NCI-H1417 (cell line): Measurements from ENCODE around the gene INO80.
"Not testable (repeated sequence)": the region's sequence is repeated elsewhere in the genome, so short reads cannot be mapped to it uniquely, and the experiment has no call there.

Source experiments
- DNase-seq, 3 experiments: peaks; one replicate each; lab custom pipeline; 2025; lab: John Stamatoyannopoulos, UW

INO80 gene, protein sequence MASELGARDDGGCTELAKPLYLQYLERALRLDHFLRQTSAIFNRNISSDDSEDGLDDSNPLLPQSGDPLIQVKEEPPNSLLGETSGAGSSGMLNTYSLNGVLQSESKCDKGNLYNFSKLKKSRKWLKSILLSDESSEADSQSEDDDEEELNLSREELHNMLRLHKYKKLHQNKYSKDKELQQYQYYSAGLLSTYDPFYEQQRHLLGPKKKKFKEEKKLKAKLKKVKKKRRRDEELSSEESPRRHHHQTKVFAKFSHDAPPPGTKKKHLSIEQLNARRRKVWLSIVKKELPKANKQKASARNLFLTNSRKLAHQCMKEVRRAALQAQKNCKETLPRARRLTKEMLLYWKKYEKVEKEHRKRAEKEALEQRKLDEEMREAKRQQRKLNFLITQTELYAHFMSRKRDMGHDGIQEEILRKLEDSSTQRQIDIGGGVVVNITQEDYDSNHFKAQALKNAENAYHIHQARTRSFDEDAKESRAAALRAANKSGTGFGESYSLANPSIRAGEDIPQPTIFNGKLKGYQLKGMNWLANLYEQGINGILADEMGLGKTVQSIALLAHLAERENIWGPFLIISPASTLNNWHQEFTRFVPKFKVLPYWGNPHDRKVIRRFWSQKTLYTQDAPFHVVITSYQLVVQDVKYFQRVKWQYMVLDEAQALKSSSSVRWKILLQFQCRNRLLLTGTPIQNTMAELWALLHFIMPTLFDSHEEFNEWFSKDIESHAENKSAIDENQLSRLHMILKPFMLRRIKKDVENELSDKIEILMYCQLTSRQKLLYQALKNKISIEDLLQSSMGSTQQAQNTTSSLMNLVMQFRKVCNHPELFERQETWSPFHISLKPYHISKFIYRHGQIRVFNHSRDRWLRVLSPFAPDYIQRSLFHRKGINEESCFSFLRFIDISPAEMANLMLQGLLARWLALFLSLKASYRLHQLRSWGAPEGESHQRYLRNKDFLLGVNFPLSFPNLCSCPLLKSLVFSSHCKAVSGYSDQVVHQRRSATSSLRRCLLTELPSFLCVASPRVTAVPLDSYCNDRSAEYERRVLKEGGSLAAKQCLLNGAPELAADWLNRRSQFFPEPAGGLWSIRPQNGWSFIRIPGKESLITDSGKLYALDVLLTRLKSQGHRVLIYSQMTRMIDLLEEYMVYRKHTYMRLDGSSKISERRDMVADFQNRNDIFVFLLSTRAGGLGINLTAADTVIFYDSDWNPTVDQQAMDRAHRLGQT (N-terminal part only)

DNA sequence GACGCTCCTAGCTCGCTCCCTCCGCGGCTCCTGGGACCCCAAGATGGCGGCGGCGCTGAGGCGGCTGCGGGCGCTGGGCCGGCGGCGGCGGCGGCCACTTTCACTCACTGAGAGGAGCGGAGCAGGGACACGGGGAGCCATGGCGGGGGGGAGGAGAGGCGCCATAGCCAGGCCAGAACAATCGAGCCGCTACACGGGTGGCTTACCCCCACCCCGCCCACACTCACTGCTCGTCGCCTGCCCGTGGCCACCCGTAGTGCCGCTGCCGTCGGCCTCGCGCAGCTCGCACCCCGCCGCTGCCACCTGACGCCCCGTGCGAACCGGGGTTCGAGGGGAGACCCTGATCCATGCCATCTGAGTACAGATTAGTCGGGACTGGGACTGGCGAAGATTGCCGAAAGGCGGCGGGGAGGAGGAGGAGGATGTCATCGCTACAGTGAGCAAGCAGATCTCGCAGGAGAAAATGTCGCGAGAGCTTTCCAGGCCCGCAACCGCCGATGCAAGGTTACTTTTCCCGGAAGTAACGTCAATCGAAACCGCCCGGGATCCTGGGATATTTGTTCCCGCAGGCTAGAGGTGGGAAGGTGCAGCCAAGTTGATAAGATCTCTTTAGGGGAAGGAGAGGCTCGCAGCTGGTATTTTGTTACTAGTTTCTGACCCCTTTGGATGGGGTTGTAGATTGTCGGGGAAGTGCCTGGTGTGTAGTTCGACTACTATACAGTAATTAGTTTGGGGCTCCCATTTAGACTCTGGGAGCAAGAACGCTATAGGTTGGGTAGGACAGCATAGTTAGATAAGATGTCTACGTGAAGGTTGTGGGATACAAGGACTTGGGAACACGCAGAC is at the start of gene INO80:
Gene INO80 (minus strand): TSS at position 165 of the 846 bp plus-strand sequence. CDS start 19,970 bp downstream, outside the sequence.
- peak; percentile 93 to 97 (median 95) for DNase-seq

DNA sequence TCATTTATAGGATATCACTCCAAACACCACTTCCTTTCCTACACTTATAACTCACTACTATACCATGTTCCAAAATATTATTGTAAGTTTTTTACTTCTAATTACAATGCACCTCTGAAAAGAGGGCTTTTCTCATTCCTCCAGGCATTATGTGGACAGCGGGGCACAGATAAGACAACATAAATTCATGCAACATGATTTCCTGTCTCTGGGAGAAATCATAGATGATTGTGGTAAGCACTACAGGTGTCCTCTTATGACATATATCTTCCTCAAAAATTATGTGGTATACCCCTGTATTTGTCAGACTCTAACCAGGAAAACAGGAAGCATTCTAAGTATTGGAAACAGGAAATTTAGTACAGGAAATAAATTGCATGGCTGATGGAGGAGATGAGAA is 45.7 kb upstream of the INO80 start:
- DNase-seq: no peak

DNA sequence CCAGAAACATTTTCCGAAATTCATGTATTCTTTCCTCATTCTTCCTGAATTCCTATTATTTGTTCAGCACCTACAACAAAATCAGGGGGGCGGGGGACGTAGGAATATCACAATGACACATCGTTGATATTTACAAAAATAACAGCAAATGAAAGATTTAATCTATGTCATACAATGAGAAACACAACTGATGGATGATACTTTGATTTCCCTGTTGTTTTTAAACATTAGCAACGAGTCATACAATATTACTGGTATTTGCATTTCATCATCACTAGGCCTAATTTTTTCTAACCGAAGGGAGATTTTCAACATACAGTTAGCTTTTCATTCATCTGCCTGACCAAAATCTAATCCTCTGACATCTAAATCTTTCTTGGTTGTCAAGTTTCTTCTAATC is 45.3 kb upstream of the INO80 start:
- no peak for DNase-seq

DNA sequence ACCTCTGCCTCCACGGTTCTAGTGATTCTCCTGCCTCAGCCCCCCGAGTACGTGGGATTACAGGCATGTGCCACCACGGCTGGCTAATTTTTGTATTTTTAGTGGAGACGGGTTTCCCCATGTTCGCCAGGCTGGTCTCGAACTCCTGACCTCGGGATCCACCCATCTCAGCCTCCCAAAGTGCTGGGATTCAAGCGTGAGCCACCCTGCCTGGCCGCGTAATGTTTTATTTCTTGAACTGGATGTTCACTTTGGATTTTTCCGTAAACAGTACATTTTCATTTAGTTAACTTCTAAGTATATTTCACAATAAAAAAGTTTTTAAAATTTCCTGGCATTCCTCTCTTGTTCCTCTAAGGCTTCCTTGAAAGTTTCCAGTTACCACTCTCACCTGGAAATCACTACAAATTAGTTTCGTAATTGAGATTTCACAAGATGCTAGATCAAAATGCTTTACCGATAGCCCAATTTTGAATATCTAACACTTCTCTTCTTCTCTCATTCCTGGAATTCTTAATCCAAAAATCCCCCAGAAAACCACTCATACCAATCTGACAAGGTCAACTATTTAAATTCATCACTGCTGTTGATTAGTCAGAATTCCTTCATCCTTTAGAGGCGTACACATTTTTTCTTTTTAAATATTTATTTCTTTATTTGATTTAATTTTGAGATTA is 44.7 kb upstream of the INO80 start:
- no peak for DNase-seq

DNA sequence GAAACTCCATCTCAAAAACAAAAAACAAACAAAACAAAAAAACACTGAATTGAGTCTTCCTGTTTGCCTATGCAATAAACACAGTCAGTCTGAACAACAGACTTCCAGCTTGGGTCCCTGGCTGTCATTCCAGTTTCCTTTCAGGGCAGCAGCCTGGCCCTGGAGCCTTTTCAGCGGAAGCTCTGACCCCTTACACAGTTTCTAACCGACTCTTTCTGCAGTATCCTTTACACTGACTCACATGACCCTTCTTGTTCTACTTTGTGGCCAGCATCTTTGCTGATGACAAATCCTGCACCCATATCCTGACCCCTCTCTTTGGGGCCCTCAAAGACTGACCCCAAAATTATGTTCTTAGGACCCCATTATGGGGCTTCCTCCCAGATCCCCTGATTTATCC is 38.3 kb upstream of the INO80 start:
- no peak for DNase-seq

DNA sequence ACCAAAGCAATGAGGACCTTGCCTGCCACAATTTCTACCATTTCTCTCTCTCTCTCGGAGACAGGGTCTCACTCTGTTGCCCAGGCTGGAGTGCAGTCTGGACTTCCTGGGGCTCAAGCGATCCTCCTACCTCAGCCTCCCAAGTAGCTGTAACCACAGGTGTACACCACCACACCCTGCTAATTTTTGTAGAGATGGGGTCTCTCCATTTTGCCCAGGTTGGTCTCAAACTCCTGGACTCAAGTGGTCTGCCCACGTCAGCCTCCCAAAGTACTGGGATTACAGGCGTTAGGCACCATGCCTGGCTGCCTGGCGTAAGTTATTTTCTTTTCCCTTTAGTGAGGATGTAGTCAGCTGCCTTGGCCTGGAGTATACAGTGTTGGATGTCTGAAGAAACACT is 37.7 kb upstream of the INO80 start:
- DNase-seq: no peak

DNA sequence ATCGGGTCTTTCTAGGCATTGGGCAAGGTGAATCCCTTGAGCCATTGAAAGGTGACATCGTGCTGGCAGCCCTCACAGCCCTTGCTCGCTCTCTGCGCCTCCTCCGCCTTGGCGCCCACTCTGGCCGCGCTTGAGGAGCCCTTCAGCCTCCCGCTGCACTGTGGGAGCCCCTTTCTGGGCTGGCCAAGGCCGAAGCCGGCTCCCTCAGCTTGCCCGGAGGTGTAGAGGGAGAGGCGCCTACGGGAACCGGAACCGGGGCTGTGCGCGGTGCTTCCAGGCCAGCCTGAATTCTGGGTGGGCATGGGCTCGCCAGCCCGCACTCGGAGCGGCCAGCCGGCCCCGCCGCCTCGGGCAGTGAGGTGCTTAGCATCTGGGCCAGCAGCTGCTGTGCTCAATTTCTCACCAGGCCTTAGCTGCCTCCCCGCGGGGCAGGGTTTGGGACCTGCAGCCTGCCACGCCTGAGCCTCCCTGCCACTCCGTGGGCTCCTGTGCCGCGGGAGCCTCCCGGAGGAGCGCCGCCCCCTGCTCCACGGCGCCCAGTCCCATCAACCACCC is 35.4 kb upstream of the INO80 start:
- no peak for DNase-seq

DNA sequence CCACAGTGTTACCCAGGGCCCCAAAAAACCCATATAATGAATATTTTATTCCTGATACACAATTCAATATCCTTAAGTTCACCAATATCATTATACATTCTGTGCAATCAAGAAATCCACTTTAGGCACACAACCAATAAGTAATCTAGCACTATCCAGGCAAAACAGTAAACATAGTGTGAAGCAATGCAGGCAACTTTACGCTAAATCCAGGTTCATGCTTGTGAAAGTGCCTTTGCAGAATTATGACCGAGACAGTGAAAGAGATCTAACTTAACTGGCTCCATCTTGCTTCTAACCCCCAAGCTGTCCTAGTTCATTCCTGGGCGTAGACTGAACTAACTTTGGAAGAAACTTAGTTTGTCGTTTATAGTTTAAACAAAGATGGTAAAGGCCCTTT is 34.2 kb upstream of the INO80 start:
- DNase-seq: no peak

DNA sequence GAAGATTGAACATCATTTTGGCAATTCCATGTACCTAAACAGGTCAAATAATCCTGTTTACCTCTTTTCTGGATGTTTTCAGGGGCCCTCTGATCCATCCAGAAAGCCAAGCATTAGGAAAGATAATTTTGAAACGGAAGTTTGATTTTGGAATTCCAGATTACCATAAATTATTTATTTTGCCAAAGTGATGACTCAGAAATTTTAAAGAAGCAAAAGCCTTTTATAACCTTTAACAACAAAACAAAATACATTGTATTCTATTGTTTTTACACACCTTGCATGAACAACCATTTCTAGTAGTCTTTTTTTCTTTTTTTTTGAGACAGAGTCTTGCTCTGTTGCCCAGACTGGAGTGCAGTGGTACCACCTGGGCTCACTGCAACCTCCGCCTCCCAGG is 32.0 kb upstream of the INO80 start:
- DNase-seq: no peak

DNA sequence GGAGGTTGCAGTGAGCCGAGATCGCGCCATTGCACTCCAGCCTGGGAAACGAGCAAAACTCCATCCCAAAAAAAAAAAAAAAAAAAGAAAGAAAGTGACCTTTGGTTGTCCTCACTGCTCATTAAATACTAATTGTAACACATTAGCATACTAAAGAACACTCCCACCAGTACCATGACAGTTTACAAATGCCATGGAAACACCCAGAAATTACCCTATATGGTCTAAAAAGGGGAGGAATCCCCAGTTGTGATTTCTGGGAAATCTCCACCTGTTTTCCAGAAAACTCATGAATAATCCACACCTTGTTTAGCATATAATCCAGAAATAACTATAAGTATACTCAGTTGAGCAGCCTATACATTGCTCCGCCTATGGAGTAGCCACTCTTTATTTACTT is 23.5 kb upstream of the INO80 start:
- no peak for DNase-seq

DNA sequence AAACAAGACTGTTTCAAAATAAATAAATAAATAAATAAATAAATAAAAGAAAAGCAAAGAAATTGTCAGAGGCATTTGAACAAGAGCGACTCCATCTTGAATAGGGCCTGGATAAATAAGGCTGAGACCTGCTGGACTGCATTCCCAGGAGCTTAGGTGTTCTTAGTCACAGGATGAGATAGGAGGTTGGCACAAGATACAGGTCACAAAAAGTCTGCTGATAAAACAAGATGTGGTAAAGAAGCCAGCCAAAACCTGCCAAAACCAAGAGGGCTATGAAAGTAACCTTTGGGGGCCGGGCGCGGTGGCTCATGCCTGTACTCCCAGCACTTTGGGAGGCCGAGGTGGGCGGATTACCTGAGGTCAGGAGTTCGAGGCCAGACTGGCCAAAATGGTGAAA is 23.0 kb upstream of the INO80 start:
- not testable (repeated sequence) for DNase-seq

DNA sequence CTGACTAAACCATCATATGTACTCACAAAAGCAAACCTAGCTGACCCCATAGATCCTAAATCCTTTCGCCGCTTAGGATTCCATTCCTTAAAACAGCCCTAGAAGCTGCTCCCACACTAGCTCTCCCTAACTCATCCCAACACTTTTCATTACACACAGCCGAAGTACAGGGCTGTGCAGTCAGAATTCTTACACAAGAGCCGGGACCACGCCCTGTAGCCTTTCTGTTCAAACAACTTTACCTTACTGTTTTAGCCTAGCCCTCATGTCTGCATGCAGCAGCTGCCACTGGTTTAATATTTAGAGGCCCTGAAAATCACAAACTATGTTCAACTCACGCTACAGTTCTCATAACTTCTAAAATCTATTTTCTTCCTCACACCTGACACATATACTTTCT is 19.5 kb upstream of the INO80 start:
- DNase-seq: not testable (repeated sequence)

DNA sequence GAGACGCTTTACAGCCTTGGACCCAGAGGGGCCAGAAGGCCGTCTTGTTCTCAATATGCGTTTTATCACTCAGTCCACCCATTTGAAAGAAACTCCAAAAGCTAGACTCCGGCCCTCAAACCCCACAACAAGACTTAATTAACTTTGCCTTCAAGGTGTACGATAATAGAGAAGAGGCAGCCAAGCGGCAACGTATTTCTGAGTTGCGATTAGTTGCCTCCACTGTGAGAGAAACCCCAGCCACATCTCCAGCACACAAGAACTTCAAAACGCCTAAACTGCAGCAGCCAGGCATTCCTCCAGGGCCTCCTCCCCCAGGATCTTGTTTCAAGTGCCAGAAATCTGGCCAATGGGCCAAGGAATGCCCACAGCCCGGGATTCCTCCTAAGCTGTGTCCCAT is 17.4 kb upstream of the INO80 start:
- DNase-seq: no peak

DNA sequence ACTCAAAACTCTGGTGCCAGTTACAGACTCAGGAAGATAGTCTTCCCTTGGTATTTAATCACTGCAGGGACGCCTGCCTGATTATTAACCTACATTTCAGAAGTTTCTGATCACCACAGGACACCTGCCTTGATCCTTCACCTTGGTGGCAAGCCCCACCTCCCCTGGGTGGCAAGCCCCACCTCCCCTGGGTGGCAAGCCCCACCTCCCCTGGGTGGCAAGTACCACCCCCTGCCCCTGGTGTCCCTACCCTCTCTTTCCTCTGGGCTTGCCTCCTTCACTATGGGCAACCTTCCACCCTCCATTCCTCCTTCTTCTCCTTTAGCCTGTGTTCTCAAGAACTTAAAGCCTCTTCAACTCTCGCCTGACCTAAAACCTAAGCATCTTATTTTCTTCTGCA is 16.0 kb upstream of the INO80 start:
- not testable (repeated sequence) for DNase-seq

DNA sequence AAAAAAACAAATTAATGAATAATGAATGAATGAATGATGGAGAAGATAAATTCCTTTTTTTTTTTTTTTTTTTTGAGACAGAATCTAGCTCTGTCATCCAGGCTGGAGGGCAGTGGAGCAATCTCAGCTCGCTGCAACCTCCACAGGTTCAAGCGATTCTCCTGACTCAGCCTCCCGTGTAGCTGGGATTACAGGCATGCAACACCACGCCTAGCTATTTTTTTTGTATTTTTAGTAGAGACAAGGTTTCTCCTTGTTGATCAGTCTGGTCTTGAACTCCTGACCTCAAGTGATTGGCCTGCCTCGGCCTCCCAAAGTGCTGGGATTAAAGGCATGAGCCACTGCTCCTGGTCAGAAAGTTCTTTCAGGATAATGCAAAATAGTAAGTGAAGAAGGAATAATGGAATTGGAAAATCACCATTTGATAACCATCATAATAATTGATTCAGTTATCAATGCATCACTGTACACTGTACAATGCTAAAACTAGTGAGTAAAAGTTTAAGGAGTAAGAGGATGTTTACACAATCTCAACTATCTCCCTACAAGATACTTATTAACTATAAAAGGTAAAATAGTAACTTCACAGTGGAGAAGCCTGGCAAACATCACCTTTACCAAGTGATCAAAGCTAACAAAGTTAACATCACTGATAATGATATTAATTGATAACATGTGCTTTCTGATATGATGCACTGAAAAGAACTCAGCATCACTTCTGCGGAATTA is 12.3 kb upstream of the INO80 start:
- DNase-seq: no peak

DNA sequence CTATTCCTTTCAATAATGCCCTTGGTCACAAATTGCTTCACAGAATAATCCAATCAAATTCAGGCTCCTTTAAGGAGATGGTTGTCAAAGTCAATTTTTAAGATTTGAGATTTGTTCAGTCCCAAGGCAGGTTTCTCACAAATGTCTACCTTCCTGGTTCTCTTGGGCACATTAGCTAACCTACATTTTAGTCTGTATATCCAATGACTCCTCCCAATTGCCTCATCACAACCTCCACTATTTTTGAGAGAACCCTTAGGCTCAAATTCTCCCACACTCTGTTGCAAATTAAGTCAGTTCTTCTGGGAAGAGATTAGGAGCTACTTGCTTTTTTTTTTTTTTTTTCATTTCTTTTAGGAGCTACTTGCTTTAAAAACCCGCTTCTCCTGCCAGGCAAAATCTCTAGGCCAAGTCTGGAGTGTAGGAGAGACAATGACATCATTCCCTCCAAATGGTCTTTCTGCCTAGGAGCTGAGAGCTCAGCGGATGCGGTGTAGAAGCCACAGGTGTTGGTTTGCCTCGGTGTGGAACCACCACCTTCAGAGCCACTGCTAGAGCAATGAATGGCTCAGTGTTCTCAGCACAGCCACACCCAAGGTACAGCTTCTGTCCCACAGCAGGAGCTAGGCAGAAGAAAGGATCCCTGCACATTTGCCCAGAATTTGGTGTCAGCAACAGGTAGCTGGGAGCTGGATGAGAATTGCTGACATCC is 10.0 kb upstream of the INO80 start:
- DNase-seq: no peak

DNA sequence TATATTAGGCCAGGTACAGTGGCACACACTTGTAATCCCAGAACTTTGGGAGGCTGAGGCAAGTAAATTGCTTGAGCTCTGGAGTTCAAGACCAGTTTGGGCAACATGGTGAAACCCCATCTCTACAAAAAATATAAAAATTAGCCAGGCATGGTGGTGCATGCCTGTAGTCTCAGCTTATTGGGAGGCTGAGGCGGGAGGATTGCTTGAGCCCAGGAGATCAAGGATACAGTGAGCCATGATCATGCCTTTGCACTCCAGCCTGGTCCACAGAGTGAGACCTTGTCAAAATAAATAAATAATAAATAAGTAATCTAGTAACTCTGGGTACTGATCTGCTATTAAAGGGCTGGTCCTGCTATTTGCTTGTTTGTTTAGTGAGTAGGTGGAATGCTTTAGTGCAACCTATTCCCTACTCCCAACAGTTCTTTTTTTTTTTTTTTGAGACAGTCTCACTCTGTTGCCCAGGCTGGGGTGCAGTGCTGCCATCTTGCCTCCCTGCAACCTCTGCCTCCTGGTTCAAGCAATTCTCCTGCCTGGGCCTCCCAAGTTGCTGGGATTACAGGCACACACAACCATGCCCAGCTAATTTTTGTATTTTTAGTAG is 9.1 kb upstream of the INO80 start:
- no peak for DNase-seq

DNA sequence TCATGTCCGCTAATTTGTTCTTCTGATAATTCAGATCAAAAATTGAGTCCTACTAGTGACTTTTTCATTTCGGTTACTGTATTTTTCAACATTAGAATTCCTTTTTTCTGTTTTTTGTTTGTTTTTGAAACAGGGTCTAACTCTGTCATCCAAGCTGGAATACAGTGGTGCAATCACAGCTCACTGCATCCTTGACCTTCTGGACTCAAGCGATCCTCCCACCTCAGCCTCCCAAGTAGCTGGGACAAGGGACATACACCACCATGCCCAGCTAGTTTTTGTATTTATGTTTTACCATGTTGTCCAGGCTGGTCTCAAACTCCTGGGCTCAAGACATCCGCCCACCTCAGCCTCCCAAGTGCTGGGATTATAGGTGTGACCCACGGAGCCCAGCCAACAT is 8.0 kb upstream of the INO80 start:
- DNase-seq: no peak

DNA sequence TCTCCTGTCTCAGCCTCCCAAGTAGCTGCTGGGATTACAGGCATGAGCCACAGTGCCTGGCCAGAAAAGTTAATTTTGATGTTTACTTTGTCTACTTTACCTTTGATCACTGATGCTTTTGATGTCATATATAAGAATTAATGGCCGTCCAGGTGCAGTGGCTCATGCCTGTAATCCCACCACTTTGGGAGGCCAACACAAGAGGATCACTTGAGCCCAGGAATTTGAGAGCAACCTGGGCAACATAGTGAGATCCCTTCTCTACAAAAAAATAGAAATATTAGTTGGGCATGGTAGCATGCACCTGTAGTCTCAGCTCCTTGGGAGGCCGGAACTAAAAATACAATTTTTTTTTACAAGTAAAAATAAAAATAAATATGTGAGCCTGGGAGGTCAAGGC is 6.8 kb upstream of the INO80 start:
- no peak for DNase-seq
